ENCODE results near the gene INPP4A. TPM values are rescaled to one million over a fixed set of nuclear protein-coding genes. Genes with fewer than 3 reads are reported as not detected.

INPP4A gene
- total RNA-seq, 1 donor from 2014 or later = 40.7 TPM

DNA sequence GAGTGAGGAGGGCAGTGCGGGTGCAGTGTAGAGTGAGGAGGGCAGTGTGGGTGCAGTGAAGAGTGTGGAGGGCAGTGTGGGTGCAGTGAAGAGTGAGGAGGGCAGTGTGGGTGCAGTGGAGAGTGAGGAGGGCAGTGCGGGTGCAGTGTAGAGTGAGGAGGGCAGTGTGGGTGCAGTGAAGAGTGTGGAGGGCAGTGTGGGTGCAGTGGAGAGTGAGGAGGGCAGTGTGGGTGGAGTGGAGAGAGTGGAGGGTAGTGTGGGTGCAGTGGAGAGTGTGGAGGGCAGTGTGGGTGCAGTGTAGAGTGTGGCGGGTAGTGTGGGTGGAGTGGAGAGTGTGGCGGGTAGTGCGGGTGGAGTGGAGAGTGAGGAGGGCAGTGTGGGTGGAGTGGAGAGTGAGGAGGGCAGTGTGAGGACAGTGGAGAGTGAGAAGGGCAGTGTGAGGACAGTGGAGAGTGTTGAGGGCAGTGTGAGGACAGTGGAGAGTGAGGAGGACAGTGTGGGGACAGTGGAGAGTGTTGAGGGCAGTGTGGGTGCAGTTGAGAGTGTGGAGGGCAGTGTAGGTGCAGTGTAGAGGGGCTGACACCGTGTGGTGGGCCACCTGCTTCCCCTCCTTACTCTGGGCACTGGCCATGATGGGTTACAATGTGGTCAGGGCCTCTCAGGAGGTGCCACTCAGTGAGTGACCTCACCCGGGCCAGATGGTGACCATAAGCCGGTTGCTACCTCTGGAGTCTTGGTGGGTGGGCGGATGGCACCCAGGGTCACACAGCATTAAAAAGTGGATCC is 28.5 kb downstream of the INPP4A start:
- TF ChIP-seq, protein P1, sequence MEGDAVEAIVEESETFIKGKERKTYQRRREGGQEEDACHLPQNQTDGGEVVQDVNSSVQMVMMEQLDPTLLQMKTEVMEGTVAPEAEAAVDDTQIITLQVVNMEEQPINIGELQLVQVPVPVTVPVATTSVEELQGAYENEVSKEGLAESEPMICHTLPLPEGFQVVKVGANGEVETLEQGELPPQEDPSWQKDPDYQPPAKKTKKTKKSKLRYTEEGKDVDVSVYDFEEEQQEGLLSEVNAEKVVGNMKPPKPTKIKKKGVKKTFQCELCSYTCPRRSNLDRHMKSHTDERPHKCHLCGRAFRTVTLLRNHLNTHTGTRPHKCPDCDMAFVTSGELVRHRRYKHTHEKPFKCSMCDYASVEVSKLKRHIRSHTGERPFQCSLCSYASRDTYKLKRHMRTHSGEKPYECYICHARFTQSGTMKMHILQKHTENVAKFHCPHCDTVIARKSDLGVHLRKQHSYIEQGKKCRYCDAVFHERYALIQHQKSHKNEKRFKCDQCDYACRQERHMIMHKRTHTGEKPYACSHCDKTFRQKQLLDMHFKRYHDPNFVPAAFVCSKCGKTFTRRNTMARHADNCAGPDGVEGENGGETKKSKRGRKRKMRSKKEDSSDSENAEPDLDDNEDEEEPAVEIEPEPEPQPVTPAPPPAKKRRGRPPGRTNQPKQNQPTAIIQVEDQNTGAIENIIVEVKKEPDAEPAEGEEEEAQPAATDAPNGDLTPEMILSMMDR (IDR thresholded peaks at IDR 0.05; ENCODE audit: unreplicated experiment) = no peak
- H3K9me3 Mint-ChIP-seq = no peaks in the 10 kb centered on the region
- H3K27ac Mint-ChIP-seq = no peak overlapping the region
- peaks cover 43% of the 10 kb centered on the region for H3K4me1 Mint-ChIP-seq
- DNase-seq (ENCODE audit: low spot score in 2 of 2, unreplicated experiment in 2 of 2) = no peak
- no peaks in the 10 kb centered on the region for H3K27me3 Mint-ChIP-seq (ENCODE audit: low read depth)
- H3K36me3 Mint-ChIP-seq = no peaks in the 10 kb centered on the region
- no peak overlapping the region for H3K4me3 Mint-ChIP-seq

DNA sequence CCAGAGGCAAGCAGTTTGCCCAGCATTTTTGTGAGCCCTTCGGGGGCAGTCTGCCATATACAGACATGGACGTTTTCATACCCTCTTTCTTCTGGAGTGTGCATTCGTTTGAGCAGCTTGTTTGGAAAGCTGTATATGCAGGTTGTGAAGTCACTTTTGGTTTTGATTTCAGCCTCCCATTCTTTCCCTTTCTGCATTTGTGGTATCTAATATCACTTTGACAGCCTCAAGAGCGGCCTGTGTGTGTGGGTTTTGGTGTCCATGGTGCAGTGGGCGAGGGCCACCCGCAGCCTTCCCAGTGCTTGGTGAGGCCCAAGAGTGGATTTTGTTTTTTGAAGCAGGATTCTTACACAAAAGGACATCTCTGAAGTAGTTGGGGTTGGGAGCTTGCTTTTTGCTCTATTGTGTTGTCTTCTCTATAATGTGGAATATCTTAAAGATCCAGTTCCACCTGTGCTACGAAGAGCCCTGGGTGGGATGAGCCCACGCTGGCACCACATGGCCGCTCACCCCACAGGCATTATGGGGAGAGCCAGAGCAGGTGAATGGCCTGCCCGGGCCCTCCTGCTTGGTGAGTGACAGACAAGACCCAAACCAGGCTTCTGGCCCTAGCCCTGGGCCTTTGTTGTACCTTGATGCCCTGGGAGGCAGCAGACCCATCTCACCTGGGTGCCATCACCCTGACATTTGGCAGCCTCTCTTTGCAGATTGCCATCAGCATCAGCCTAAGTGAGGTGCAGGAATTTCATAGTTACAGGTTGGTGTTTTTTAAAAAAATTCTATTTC is 29.5 kb downstream of the INPP4A start:
- DNase-seq (ENCODE audit: low spot score in 2 of 2, unreplicated experiment in 2 of 2) = no peak
- H3K4me3 Mint-ChIP-seq = no peak overlapping the region
- peaks cover 45% of the 10 kb centered on the region for H3K4me1 Mint-ChIP-seq
- no peak overlapping the region for H3K27ac Mint-ChIP-seq
- TF ChIP-seq, protein P1 (IDR thresholded peaks at IDR 0.05; ENCODE audit: unreplicated experiment) = no peak
- no peaks in the 10 kb centered on the region for H3K9me3 Mint-ChIP-seq
- no peaks in the 10 kb centered on the region for H3K27me3 Mint-ChIP-seq (ENCODE audit: low read depth)
- H3K36me3 Mint-ChIP-seq = no peaks in the 10 kb centered on the region

DNA sequence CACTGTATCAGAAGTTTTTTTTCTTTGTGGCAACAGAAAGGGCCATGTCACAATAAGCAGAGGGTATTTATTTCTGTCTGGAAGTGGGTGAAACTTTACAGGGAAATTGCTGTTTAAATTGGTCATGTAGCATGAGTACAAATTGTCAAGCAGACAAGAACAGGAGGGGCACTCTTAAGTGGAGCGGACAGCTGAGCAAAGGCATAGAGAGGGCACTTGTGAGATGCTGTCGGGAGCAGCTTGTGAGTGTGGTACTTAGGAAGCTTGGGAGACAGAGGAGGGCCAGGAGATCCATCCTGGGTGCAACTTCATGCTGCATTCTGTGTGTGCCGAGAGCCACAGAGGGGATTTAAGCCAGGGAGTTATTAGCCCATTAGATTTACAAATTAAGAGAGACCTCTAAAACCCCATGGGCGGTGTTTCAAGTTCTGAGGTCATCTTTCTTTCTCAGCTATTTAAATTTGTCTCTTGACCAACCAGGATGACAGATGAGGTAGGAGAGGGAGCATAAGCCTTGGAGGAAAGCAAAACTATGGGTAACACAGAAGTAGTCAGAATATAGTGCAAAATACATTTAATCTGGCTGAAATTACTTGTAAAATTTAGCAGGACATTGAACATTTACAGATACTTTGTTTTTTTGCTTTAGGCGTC is 30.4 kb downstream of the INPP4A start:
- Mint-ChIP-seq H3K9me3 (no peaks in the 10 kb centered on the region), H3K27me3 (ENCODE audit: low read depth) (no peaks in the 10 kb centered on the region), H3K4me3 (no peak overlapping the region), H3K4me1 (peaks cover 55% of the 10 kb centered on the region), H3K27ac (no peak overlapping the region), H3K36me3 (no peaks in the 10 kb centered on the region)
- no peak for DNase-seq (ENCODE audit: low spot score in 2 of 2, unreplicated experiment in 2 of 2)
- TF ChIP-seq, protein P1 (IDR thresholded peaks at IDR 0.05; ENCODE audit: unreplicated experiment) = no peak

DNA sequence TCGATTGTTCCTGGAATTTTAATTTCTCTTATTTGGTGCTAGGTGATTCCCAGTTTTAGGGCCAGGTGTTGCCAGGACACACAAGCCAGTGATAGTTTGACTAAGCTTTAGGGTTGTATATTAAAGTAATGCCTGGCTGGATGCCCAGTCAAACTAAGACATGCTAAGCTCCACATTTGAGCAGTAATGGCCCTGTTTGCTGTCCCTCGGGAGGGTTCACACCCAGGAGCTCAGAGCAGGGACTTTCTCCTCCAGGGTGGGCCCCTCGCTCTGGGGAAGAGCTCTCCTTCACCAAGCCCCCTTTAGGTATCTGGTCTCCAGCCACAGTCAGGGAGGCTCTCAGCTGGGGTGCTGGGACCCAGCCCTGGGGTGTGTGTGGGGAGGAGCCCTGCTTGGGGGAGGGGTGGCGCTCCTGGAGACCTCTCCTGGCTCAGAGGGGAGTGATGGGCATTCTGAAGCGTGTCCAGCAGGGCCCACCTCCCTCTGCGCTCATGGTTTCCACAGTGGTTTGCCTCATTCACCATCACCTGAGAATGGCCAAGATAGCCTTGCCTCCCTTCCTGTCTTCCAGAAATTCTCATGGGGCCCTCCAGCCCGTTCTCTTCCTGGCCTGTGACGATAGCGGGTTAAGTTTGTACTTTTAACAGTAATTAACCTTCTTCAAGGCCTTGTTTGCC is 31.7 kb downstream of the INPP4A start:
- TF ChIP-seq, protein P1 (IDR thresholded peaks at IDR 0.05; ENCODE audit: unreplicated experiment) = no peak
- no peaks in the 10 kb centered on the region for H3K36me3 Mint-ChIP-seq
- H3K9me3 Mint-ChIP-seq = no peaks in the 10 kb centered on the region
- peaks cover 60% of the 10 kb centered on the region for H3K4me1 Mint-ChIP-seq
- no peak for DNase-seq (ENCODE audit: low spot score in 2 of 2, unreplicated experiment in 2 of 2)
- no peaks in the 10 kb centered on the region for H3K27me3 Mint-ChIP-seq (ENCODE audit: low read depth)
- H3K27ac Mint-ChIP-seq = no peak overlapping the region
- H3K4me3 Mint-ChIP-seq = no peak overlapping the region

DNA sequence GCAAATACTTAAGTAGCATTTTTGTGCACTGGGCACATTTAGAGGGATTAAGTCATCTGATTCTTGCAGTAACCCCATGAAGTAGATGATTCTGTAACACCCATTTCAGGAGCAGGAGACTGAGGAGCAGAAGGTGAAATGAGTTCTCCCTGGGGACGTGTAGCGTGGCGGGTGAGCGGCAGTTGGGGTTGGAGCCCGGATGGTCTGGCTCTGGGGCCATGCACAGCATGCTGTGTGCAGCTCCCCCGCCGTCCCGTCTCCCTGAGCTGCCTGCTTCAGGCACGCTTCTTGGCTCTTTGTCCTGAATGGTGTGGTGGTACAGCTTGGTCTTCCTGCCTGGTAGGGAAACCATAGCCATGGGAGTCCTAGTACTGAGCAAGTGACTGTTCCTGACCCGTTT is 32.4 kb downstream of the INPP4A start:
- H3K27ac Mint-ChIP-seq = no peak overlapping the region
- no peaks in the 10 kb centered on the region for H3K27me3 Mint-ChIP-seq (ENCODE audit: low read depth)
- no peak for DNase-seq (ENCODE audit: low spot score in 2 of 2, unreplicated experiment in 2 of 2)
- TF ChIP-seq, protein P1 (IDR thresholded peaks at IDR 0.05; ENCODE audit: unreplicated experiment) = no peak
- H3K36me3 Mint-ChIP-seq = no peaks in the 10 kb centered on the region
- H3K4me3 Mint-ChIP-seq = no peak overlapping the region
- H3K4me1 Mint-ChIP-seq = peaks cover 55% of the 10 kb centered on the region
- H3K9me3 Mint-ChIP-seq = no peaks in the 10 kb centered on the region
